ENCODE data around the gene SAP30.

The SAP30 gene

GRCh38 chr4:173424899-173425805 is 54.4 kb downstream of the SAP30 start:
- TF ChIP-seq ZFX (IDR thresholded peaks at IDR 0.05; ENCODE audit: borderline replicate concordance) = no peak
- TF ChIP-seq, protein P1, sequence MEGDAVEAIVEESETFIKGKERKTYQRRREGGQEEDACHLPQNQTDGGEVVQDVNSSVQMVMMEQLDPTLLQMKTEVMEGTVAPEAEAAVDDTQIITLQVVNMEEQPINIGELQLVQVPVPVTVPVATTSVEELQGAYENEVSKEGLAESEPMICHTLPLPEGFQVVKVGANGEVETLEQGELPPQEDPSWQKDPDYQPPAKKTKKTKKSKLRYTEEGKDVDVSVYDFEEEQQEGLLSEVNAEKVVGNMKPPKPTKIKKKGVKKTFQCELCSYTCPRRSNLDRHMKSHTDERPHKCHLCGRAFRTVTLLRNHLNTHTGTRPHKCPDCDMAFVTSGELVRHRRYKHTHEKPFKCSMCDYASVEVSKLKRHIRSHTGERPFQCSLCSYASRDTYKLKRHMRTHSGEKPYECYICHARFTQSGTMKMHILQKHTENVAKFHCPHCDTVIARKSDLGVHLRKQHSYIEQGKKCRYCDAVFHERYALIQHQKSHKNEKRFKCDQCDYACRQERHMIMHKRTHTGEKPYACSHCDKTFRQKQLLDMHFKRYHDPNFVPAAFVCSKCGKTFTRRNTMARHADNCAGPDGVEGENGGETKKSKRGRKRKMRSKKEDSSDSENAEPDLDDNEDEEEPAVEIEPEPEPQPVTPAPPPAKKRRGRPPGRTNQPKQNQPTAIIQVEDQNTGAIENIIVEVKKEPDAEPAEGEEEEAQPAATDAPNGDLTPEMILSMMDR (IDR thresholded peaks at IDR 0.05) = no peak
- H3K27ac ChIP-seq = no peak overlapping the region

- TF ChIP-seq, protein P1 (IDR thresholded peaks at IDR 0.05) = no peak
- TF ChIP-seq ZFX (IDR thresholded peaks at IDR 0.05; ENCODE audit: borderline replicate concordance) = no peak
- no peak overlapping the region for H3K27ac ChIP-seq
Observed at GRCh38 chr4:173426064-173426463, 55.3 kb downstream of the SAP30 start.

Measured in 22Rv1 (cell line).